CMK (cell line): ENCODE measurements around the gene PLCL2.
"Not testable (repeated sequence)": the region's sequence is repeated elsewhere in the genome, so short reads cannot be mapped to it uniquely, and the experiment has no call there.

Experiments
- DNase-seq: peaks from one replicate; pipeline ENCODE4 v3.0.0-alpha.2; 2010; ENCODE audit warnings: low read depth

Gene PLCL2

DNA sequence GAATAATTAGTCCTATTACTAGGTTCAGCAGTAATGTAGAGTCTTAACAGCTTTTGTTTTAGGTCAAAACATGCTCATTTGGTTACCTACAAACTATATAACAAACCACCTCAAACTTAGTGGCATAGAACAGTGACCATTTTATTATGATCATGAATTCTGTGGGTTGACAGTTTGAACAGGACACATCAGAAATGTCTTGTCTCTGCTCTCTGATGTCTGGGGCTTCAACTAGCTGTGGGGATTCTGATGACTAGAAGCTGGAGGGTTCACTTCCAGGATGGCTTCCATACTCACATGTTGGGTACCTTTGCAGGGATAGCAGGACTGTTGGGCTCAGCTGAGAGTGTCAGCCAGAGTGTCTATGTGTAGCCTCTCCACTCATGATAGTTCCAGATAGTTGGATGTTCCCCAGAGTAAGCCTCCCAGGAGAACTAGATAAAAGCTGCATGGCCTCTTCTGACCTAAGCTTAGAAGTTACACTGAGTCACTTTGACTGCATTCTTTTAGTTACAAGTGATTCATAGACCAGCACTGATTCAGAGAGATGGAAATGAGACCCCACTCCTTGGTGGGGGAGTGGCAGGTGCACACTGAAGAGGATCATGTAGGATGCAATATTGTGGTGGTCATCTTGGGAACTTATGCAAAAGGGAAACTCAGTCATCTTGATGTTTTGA is 32.6 kb downstream of the PLCL2 start:
- no peak for DNase-seq

DNA sequence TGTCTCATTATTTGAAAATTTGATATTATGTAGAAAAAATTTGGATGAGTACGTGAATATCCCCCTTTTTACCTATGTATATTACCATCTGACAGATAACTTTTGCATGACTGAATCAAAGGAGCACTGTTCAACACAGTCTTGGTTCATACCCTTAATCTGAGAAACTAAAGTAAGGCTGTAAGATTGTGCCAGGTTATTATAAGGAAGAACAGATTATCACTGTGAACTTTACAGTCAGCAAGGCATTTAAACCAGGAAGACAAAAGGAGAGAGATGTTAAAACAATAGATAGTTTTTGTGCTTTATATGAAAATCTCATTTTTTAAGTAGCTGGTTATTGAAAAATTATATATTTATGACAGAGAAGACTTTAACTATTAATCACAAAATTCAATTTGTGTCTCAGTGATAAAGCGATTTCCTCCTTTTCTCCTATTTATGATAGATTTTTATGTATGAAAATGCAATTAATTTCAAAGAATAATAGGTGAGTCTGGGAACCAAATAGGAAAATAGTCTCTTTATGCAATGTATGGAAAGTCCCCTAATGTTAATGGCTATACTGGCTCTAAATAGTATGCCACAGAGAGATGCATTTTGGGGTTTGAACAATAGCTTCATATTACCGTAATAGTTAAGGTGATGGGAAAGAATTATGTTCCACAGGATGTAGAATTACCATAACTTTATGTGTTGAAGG is 33.4 kb downstream of the PLCL2 start:
- DNase-seq: no peak

DNA sequence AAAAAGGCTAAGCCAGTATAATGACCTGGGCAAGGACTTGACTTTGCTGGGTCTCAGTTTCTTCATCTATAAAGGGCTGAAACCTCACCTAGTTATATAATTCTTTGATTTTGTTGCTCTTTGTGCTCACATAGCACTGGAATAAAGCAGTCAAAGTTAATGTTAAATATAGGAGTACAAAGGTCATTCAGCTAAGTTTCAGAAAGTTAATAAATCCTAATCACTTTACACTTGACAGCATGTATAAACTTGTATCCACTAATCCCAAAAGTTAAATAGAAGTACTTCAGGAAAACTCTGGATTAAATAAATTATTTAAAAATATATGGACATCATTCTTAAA is 33.9 kb downstream of the PLCL2 start:
- DNase-seq: no peak

DNA sequence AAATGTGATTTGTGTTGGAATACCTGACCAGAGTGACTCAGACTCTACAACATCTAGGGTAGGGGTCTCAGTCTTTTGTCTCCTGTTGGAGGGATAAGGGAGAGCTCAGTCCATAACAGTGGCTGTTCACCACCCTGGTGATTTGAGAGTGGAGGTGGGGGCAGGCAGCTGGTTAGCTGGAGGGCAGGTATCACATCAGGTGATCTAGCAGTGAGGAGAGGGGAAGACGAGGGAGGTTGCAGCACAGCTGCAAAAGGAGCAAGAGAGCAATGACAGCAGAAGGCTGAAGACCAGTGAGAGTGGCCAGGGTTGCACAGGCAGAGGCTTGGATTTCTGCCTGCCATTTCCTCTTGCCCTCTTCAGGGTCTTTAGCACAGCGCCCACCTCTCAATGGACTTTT is 38.4 kb downstream of the PLCL2 start:
- DNase-seq: no peak

DNA sequence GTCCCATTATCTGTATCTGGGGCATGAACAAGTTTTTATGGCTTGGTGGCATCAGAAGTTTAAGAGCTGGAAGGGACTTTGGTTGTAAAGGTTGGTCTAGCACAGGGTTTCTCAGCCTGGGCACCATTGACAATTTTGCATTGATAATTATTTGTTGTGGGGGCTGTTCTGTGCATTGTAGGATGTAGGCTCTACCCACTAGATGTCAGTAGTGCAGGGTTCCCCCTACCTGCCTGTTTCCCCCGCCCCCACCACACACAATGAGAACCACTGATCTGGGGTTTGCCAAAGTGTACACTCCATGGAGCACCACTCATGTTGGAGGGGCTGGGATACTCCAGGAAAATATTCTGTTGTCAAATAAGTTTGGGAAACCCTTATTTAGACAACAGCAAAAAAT is 42.7 kb downstream of the PLCL2 start:
- no peak for DNase-seq

DNA sequence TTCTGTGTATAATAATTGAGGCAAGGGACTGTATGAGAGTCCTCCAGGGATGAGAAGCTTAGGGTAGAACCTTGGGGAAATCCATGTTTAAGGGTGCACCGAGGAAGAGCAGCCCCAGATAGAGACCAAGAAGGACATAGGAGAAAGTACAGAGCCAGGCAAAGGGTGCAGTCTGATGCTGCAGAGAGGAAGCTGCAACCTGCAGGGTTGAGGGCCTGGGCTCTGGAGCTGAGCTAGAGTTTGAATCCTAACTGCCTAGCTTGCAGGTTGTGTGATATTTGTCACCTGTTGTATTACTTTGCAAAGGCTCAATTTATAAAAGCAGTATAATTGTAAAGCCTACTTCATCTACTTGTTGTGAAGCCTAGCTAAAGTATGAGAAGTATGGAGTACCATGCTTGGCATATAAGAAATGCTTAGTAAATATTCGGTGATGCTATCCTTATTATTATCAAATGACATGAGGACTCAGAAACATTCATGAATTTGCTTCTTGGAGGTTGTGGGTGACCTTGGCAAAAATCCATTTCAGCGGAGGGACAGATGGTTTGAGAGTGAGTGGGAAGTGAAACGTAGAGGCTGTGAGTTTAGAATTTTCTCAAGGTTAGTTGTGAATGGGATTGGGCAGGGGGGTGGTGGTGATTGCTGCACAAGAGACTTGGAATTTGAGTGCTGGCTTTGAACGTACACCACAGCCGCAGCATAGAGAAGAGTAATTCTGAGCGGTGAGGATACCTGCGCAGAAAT is 43.8 kb downstream of the PLCL2 start:
- no peak for DNase-seq

DNA sequence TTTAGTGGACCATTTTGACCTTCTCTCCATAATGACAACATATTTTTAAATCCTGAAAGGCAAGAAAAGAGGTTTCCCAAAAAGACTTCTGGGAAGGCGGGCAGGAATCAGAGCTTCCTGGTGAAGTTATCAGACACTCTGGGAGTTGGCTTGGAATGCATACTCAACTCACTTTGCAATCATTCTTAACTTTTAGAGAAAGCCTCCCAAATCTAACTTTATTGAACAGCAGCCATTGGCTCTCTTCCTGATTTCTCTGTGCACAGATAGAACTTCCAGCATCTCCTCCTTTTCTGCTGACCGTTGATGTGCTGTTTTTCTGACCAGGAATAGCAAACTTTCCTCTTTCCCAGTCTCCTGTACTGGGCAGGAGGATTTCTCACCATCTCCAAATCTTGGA is 44.6 kb downstream of the PLCL2 start:
- DNase-seq: no peak

DNA sequence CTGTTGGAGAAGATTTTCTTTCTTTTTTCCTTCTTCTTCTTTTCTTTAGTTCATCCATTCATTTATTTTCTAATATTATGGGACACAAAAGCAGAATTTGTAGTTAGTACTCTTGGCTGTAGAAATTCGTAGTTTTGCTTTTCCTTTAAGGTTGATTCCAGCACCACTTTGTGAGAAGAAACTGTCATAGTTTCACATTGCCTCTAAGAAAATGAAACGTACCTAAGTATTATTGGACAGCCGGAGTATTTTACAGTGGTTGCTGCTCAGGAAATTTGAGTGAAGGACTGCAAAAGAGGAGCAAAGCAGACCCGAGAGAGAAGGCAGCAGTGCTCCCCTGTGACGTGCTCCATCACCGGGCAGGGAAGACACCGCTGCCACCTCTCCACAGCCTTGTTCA is 48.1 kb downstream of the PLCL2 start:
- no peak for DNase-seq

DNA sequence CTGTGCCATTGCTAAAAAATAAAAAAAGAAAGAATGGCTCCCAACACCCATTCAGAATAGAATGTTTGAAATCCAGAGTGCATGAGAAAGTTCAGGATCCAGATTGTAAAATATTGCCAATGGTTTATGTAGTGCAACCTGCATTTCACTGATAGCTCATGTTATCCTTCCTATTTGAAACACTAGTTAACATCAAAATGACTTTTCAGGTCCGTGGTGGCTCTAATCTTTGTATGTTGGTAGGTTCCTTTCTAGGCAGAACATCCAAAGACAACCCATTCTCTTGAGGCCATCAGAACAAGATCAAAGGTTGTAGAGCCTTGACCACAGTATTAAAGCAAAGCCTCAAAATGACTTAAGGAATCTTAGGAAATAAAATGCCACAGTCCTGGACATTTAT is 51.0 kb downstream of the PLCL2 start:
- peak; percentile 61 for DNase-seq

DNA sequence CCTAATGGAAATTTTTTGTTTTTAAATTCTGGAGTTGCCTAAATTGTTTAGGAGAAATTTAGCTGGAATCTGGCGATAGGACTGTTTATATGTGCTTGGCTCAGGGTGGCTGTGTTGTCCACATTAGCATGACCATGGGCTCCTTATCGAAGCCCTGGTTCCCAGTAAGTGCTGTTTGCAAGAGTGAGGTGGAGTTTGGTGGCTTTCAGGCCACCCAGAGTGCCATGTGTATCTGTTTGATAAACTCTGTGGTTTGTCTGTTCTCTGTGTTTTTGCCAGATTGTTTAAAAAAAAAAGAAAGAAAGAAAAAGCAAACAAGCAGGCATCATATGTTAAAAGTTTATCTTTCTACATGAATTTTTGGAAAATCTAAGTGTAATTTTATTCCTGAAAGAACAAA is 51.5 kb downstream of the PLCL2 start:
- peak; percentile 96 for DNase-seq

DNA sequence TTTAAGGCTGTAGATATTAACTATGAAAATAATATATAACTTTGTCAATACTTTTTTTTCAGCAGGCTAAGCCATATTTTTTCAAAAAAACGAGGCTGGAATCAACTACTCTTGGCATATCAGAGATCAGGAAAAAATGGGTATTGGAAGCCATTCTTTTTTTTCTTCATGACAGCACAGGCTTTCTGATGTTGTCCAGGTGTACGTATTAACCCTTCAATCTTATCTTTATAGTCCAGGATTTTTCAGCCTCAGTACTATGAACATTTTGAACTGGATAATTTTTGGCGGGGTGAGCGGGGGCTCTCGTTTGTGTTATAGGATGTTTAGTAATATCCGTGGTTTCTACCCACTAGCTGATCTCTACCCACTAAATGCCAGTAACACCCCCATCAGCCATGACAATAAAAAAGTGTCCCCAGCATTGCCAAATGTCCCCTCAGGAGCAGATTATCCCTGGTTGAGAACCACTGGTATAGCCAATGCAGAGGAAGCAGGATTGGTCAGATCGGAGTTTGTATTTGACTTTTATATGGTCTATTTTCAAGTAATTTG is 52.0 kb downstream of the PLCL2 start:
- DNase-seq: no peak

DNA sequence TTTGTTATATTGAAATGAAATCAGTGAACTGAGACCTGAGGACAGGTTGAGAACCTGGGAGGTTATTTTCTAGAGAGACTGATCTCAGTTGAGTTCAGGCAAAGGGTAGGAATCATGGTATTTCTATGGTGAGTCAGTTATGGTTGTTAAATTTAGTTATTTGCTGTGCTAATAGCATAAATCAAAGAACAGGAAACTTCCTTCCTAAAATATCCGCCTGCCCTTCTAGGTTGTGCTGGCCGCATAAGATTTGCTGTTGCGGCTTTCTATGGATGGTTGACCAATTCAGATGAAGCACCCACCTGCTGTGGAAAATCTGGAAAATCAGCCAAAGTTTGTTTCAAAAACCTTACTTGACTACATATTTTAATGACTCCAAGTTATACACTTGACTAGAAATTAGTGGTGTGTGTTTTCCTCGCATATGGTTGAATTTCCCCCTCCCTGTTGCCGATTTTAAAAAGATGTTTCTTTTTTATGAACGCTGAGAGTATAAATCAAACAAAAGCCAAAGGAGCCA is 52.6 kb downstream of the PLCL2 start:
- no peak for DNase-seq

DNA sequence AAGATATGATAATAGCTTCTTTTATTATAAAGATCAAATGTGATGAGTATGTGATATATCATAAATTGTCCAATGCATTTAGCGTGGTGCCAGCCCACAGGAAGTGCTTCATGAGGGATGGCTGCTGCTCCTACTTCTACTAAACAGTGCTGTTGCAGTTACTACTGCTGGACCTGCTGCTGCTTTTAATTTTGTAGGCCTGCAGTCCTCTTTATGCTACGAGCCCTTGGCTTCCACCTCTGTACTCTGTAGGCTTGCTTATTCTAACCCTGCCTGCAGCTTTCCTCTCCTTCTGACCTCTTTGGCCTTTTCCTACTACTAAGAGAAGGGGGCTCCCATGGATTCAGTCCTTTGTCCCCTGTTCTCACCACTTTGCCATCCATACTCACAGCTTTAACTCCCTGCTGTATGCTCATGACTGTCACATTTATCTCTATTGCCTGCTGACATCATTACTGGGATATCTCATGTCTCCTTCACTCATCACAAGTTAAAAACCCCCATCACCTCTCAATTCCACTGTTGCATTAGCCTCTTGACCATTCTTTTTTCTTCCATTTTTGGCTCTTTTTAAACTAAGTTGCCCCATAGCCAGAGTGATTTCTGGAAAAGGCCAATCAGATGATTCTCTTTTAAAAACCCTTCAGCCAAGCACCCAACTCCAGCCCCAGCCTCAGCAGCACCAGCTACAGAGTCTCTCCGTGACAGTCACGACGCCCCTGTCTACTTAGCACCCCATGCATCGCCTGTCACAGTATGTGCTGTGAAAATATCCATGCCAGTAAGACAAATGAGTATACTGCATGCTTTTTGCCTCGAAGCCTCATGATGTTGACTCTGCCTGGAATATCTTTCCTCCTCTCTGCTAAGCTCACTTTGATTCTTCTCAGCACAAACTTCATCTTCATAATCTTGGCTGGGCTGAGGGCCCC is 56.3 kb downstream of the PLCL2 start:
- DNase-seq: no peak

DNA sequence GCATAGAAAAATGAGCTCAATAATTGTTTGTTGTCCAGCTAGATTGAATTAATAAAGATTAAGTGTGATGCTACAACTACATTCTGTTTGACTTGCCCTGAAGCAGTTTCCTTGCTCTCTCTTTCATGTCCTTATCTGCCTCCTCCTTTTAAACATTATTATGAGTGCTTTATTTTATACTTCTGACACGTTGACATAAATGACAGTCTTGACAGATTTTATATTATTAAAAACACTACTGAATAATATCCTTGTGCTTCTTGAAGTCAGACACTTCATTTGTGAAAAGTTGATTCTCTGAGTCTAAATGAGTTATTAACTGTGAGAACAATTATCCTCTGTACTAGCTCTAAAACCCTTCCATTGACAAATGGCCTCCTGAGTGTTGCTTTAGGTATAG is 58.2 kb downstream of the PLCL2 start:
- no peak for DNase-seq

DNA sequence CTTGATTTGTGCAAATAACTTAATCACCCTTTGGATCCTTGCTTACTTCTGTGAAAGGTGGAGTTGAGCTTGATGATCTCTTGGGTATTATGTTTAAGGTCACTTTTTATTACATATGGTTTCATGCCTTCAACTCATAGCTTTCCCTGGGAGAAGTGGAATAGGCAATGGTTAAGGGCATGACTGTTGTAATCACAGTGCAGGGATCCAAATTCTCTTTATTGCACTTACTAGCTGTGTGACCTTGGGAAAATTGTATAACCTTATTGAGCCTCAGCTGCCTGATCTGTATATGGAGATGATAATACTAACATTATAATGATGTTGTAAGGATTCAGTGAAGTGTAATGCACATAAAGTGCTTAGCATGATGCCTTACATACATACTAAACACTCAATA is 59.1 kb downstream of the PLCL2 start:
- no peak for DNase-seq

DNA sequence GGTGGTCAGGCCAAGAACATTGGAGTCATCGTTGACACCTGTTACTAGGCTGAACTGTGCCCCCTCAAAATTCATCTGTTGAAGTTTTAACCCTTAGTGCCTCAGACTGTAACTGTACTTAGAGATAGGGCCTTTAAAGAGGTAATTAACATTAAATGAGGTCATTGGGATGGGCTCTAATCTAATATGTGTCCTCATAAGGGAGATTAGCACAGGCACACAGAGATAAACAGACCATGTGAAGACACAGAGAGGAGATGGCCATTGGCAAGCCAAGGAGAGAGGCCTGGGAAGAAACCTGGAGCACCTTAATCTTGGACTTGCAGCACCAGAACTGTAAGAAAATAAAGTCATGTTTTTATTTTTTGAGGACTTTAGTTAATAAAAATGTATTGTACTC is 59.6 kb downstream of the PLCL2 start:
- no peak for DNase-seq

DNA sequence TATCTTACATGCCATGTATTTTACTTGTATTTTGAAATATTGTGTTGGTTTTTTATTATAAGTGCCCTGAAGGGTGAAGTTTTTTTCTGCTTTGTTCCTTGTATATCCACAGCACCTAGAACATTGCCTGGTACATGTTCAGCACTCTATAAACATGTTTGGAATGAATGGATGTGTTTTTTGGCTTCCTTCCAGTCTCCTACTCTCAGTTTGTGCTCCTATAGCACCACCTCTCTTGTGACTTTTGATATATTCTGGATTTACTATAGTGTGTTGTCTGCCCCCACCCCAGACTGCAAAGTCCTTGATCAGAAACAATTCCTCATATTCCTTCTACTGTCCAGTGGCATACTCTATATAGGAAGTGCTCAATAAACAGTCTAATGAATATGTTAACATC is 60.6 kb downstream of the PLCL2 start:
- no peak for DNase-seq

DNA sequence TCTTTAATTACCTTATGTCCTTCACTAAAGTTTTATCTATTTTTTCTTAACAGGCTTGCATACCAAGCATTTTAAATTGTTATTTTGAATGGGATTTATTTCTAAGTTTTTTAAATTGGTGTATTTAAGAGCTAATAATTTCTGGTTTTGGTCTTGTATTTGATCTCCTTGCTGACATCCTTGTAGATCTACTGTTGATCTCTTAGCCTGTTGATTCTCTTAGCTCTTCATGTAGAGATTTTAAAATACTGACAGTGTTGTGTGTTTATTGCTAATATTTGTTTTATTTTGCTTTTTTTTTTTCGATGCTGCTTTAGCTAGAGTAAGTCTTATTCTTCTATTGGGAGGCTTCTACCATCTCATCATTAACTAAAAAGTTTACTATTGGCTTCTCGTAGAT is 65.5 kb downstream of the PLCL2 start:
- DNase-seq: no peak

DNA sequence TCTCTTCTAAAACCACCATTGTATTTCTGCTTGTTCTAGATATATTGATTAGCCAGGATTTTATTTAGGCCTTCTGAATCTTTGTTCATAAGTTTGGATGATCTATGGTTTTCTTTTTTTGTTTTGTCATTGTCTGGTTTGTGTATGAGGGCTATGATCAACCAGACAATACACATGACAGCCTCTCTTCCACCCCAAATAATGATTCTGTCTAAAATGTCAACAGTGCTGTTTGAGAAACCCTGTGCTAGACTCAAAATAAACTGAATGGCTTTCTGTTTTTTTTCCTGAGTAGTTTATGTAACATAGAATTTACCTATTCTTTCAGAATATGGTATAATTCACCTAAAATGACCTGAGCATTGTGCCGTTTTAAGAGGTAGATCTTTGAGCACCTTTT is 66.1 kb downstream of the PLCL2 start:
- no peak for DNase-seq

DNA sequence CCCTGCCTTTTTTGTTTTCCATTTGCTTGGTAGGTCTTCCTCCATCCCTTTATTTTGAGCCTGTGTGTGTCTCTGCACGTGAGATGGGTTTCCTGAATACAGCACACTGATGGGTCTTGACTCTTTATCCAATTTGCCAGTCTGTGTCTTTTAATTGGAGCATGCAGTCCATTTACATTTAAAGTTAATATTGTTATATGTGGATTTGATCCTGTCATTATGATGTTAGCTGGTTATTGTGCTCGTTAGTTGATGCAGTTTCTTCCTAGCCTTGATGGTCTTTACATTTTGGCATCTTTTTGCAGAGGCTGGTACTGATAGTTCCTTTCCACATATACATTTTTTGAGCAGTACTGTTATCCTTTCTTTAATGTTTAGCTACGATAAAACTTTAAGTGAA is 73.1 kb downstream of the PLCL2 start:
- not testable (repeated sequence) for DNase-seq

DNA sequence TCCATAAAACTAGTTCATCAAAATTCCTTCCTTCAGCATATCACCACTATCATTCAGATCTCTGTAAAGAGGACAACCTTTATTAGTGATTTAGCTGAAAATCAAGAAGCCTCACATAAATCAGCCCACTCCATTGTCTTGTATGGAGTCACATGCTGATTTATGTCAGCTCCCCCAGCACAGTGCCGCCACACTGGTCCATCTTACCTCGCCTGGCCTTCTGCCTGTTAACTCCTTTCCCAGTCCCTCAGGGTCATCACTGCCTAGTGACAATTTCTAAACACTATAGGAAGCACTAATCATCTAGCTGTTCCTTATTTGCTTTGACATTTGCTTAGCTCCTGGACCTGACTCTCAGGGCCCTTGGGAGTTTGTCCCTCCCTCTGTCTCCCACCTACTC is 75.4 kb downstream of the PLCL2 start:
- no peak for DNase-seq
